HG03064 (cell line): ENCODE measurements around the gene TRIM46.
"Not testable (repeated sequence)": the region's sequence is repeated elsewhere in the genome, so short reads cannot be mapped to it uniquely, and the experiment has no call there.

Experiments
- ATAC-seq: cut with Tn5 transposase; IDR thresholded peaks from one replicate; pipeline ENCODE4 v1.9.1; 2021; ENCODE audit warnings: low read depth; ENCODE audit not compliant: unreplicated experiment

Gene TRIM46

GRCh38 chr1:155200920-155201319 is 27.3 kb downstream of the TRIM46 start:
- ATAC-seq = no peak

- ATAC-seq = no peak
These were observed 28.5 kb downstream of the TRIM46 start for GRCh38 chr1:155202198-155202597.

GRCh38 chr1:155202731-155203515 is 29.3 kb downstream of the TRIM46 start:
- no peak for ATAC-seq

- ATAC-seq = no peak
These were observed 31.4 kb downstream of the TRIM46 start for GRCh38 chr1:155205035-155205434.

GRCh38 chr1:155205969-155206593 is 32.4 kb downstream of the TRIM46 start:
- no peak for ATAC-seq

GRCh38 chr1:155206891-155207805 is 33.5 kb downstream of the TRIM46 start:
- ATAC-seq = no peak

GRCh38 chr1:155207806-155208540 is 34.3 kb downstream of the TRIM46 start, which contains the start of gene THBS3:
Gene THBS3 (minus strand): TSS chr1:155207897. CDS start chr1:155207876, 21 bp downstream.
- ATAC-seq = no peak

- peak; percentile 64 for ATAC-seq
These were observed 35.1 kb downstream of the TRIM46 start, which contains the start of gene MTX1 for GRCh38 chr1:155208541-155209311. Gene MTX1 (plus strand): TSS chr1:155208695. CDS start chr1:155208805, 110 bp downstream.

GRCh38 chr1:155209312-155209721 is 35.7 kb downstream of the TRIM46 start:
- ATAC-seq = no peak

- no peak for ATAC-seq
These were observed 36.9 kb downstream of the TRIM46 start for GRCh38 chr1:155210314-155211104.

- ATAC-seq = not testable (repeated sequence)
These were observed 37.9 kb downstream of the TRIM46 start for GRCh38 chr1:155211381-155212050.

GRCh38 chr1:155212051-155212440 is 38.4 kb downstream of the TRIM46 start:
- ATAC-seq = not testable (repeated sequence)

- not testable (repeated sequence) for ATAC-seq
These were observed 41.1 kb downstream of the TRIM46 start for GRCh38 chr1:155214702-155215101.

GRCh38 chr1:155218854-155219591 is 45.4 kb downstream of the TRIM46 start:
- no peak for ATAC-seq

- ATAC-seq = no peak
These were observed 46.0 kb downstream of the TRIM46 start for GRCh38 chr1:155219592-155220031.

GRCh38 chr1:155220211-155220965 is 46.7 kb downstream of the TRIM46 start:
- not testable (repeated sequence) for ATAC-seq

- no peak for ATAC-seq
These were observed 49.4 kb downstream of the TRIM46 start for GRCh38 chr1:155223047-155223446.
